Stimulated activated CD8-positive, alpha-beta memory T cell treated with anti-CD3 and anti-CD28 coated beads, Interleukin-7, amount 100 ng/mL, for 1 hour (primary cell): ENCODE results near the gene NDC80.

Experiments
- DNase-seq, 2 donors: peaks; one replicate each; pipeline ENCODE4 v3.0.0-alpha.2; 2020; ENCODE audit warnings: low read depth in 2 of 2

NDC80 gene

GRCh38 chr18:2557536-2557935 is 13.8 kb upstream of the NDC80 start:
- no peak for DNase-seq

- DNase-seq: no peak
Measured at GRCh38 chr18:2559249-2559648, 12.1 kb upstream of the NDC80 start.

- no peak for DNase-seq
Measured at GRCh38 chr18:2564373-2564772, 7.0 kb upstream of the NDC80 start.

- no peak for DNase-seq
Measured at GRCh38 chr18:2568129-2568528, 3.2 kb upstream of the NDC80 start.

- no peak for DNase-seq
Measured at GRCh38 chr18:2568605-2569004, 2.8 kb upstream of the NDC80 start.

- no peak for DNase-seq
Measured at GRCh38 chr18:2569338-2570207, 1.8 kb upstream of the NDC80 start.

- peak; percentile 27 to 33 for DNase-seq
Measured at GRCh38 chr18:2570772-2571199, 571 bp upstream of the NDC80 start.

- no peak for DNase-seq
Measured at GRCh38 chr18:2572171-2572569, 813 bp downstream of the NDC80 start.

GRCh38 chr18:2572892-2573291 is 1.5 kb downstream of the NDC80 start:
- DNase-seq: no peak

GRCh38 chr18:2573408-2573807 is 2.1 kb downstream of the NDC80 start:
- DNase-seq: no peak

- DNase-seq: no peak
Measured at GRCh38 chr18:2587788-2588187, 16.4 kb downstream of the NDC80 start.

GRCh38 chr18:2588666-2589344 is 17.4 kb downstream of the NDC80 start:
- DNase-seq: no peak

GRCh38 chr18:2589345-2590068 is 18.1 kb downstream of the NDC80 start:
- no peak for DNase-seq

- no peak for DNase-seq
Measured at GRCh38 chr18:2590303-2590702, 18.9 kb downstream of the NDC80 start.

- no peak for DNase-seq
Measured at GRCh38 chr18:2597639-2598038, 26.3 kb downstream of the NDC80 start.

GRCh38 chr18:2602844-2603243 is 31.5 kb downstream of the NDC80 start:
- DNase-seq: no peak

GRCh38 chr18:2606335-2606734 is 35.0 kb downstream of the NDC80 start:
- DNase-seq: no peak

- DNase-seq: no peak
Measured at GRCh38 chr18:2609604-2610003, 38.2 kb downstream of the NDC80 start.

GRCh38 chr18:2610549-2610948 is 39.2 kb downstream of the NDC80 start:
- no peak for DNase-seq

- DNase-seq: no peak
Measured at GRCh38 chr18:2612996-2613395, 41.6 kb downstream of the NDC80 start.

- DNase-seq: no peak
Measured at GRCh38 chr18:2617401-2617998, 46.1 kb downstream of the NDC80 start.

GRCh38 chr18:2618009-2618408 is 46.7 kb downstream of the NDC80 start:
- DNase-seq: no peak
